NCI-H1417 treated with DMSO at 0.1 percent for 48 hours (cell line): ENCODE results near the gene KRT81.
A peak's percentile ranks its signal among the peaks of the same experiment; 100 is the strongest.
"Not testable (repeated sequence)": the region's sequence is repeated elsewhere in the genome, so short reads cannot be mapped to it uniquely, and the experiment has no call there.

ENCODE experiments used
- DNase-seq: peaks from one replicate; lab custom pipeline; 2025; lab: John Stamatoyannopoulos, UW

The KRT81 gene

GRCh38 chr12:52253391-52254179 lies 37.7 kb downstream of the KRT81 start:
- no peak for DNase-seq

- no peak for DNase-seq
These were observed 38.5 kb downstream of the KRT81 start for GRCh38 chr12:52252728-52253343.

- not testable (repeated sequence) for DNase-seq
These were observed 39.1 kb downstream of the KRT81 start for GRCh38 chr12:52252175-52252615.

GRCh38 chr12:52251367-52252051 lies 39.8 kb downstream of the KRT81 start:
- no peak for DNase-seq

GRCh38 chr12:52250048-52250990 lies 41.0 kb downstream of the KRT81 start:
- no peak for DNase-seq

- DNase-seq: no peak
These were observed 41.8 kb downstream of the KRT81 start for GRCh38 chr12:52249511-52250047.

- DNase-seq: no peak
These were observed 42.5 kb downstream of the KRT81 start for GRCh38 chr12:52248541-52249461.

- no peak for DNase-seq
These were observed 43.5 kb downstream of the KRT81 start for GRCh38 chr12:52247622-52248540.

- DNase-seq: peak; percentile 22
These were observed 44.4 kb downstream of the KRT81 start for GRCh38 chr12:52246720-52247621.

- DNase-seq: no peak
These were observed 45.3 kb downstream of the KRT81 start for GRCh38 chr12:52245962-52246569.

GRCh38 chr12:52245259-52245961 lies 45.9 kb downstream of the KRT81 start:
- no peak for DNase-seq

- DNase-seq: no peak
These were observed 46.7 kb downstream of the KRT81 start for GRCh38 chr12:52244615-52244994.

GRCh38 chr12:52243856-52244614 lies 47.3 kb downstream of the KRT81 start:
- peak; percentile 60 for DNase-seq

- no peak for DNase-seq
These were observed 48.0 kb downstream of the KRT81 start for GRCh38 chr12:52243259-52243855.

GRCh38 chr12:52242442-52243258 lies 48.7 kb downstream of the KRT81 start:
- DNase-seq: no peak
